Measurements from ENCODE around the gene SPEM1.

SPEM1 gene

DNA sequence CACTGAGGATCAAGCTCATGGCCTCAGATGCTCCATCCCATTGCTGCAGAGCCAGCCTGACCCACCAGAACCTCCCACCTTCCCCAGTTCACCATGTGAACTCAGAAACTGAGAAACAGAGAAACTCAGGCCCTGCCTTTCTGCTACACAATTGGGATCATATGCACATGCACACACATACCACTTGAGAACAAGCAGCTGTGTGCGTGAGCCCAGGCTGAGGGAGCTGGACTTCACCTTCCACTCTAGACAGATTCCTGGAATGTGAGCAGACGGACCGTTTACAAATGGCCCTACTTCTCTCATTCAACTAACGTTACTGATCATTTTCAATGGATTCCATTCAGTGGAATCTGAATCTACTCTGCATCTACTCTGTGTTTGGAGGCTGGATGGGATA is 3.6 kb downstream of the SPEM1 start:
- no peak for DNase-seq

DNA sequence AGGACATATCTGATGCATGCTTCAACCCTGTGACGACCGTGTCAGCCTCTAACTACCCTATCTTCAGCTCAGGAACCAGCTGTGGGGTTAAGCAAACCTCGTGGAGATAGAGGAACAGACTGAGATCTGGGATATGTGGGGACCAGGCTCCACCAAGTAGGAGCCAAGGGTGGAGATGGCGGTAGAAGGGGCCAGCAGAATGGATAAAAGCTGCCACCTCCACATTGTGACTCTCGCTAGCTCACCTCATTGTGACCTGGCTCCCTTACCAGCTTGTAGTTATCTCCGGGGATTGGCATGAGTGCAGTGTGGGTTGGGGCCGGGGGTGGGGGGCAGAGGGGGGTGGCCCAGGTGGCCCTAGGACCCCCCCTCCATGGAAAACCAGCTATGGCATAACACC is 5.2 kb downstream of the SPEM1 start, which contains the start of gene SPEM2:
TSS of gene SPEM2 (plus strand) at position 301 of the 400 bp plus-strand sequence. CDS start at position 374, 73 bp downstream.
- no peak for DNase-seq

DNA sequence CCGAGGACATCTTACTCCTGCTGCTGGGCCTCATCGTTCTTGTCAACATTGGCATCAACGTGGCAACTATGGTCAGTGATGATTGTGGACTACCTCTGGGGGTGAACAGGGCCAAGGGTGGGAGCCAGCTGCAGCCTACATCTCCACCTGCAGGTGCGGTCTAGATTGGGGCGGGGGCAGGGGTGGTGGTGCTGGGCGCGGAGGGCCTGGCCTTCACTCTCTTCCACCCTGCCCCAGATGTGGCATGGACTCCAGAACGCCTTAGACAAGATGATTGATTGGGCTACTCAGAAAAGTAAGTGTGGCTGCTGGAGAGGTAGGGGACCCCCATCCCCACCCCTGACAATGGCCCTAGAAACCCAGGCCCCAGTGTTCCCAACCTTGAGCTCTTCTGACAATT is 5.6 kb downstream of the SPEM1 start:
- DNase-seq, result no peak

GRCh38 chr17:7426203-7426863 is 6.2 kb downstream of the SPEM1 start:
- no peak for DNase-seq

GRCh38 chr17:7426896-7427489 is 6.9 kb downstream of the SPEM1 start:
- no peak for DNase-seq

- DNase-seq, result no peak
These were observed 7.4 kb downstream of the SPEM1 start for GRCh38 chr17:7427549-7427948.

DNA sequence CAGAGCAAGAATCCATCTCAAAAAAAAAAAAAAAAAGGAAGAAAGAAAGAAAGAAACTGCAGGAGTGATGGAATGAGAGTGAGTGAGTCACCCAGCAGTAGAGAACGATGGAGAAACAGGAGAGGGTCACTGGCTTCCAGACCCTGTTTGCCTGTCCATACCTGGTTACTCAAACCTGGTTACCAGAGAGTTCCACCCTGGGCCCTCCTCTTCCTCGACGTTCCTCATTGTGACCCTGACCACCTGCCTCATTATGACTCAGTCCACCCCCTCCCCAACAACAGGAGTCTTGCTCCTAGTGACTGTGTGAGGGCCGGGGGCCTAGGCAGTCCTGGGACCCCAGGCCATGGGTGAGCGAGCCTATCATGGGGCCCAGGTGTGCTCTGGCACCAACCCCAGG is 8.4 kb downstream of the SPEM1 start, which contains the start of gene SPEM3:
TSS of gene SPEM3 (plus strand) at position 301 of the 400 bp plus-strand sequence. CDS start at position 347, 46 bp downstream.
- DNase-seq, result no peak

DNA sequence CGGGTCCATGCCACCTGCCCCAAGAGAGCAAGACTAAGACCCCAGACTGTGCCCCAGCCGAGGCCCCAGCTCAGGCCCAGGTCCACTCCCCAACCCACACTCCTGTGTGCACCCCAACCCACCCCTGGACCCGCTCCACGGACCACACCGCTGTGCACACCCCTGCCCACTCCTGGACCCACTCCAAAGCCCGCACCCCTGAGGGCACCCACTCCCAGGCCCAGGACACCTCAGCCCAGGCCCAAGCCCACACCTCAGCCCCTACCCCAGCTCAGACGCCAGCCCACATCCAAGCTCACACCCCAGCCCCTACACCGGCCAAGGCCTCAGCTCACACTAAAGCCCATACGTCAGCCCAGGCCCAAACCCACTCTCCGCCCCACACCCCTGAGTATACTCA is 9.6 kb downstream of the SPEM1 start:
- DNase-seq, result no peak

GRCh38 chr17:7431231-7431630 is 11.1 kb downstream of the SPEM1 start:
- no peak for DNase-seq

- DNase-seq, result no peak
These were observed 12.2 kb downstream of the SPEM1 start for GRCh38 chr17:7432296-7432695.

GRCh38 chr17:7435676-7436555 is 15.8 kb downstream of the SPEM1 start:
- DNase-seq, result peak in 3 of 4 experiments; percentile 43 to 65 (median 54)

DNA sequence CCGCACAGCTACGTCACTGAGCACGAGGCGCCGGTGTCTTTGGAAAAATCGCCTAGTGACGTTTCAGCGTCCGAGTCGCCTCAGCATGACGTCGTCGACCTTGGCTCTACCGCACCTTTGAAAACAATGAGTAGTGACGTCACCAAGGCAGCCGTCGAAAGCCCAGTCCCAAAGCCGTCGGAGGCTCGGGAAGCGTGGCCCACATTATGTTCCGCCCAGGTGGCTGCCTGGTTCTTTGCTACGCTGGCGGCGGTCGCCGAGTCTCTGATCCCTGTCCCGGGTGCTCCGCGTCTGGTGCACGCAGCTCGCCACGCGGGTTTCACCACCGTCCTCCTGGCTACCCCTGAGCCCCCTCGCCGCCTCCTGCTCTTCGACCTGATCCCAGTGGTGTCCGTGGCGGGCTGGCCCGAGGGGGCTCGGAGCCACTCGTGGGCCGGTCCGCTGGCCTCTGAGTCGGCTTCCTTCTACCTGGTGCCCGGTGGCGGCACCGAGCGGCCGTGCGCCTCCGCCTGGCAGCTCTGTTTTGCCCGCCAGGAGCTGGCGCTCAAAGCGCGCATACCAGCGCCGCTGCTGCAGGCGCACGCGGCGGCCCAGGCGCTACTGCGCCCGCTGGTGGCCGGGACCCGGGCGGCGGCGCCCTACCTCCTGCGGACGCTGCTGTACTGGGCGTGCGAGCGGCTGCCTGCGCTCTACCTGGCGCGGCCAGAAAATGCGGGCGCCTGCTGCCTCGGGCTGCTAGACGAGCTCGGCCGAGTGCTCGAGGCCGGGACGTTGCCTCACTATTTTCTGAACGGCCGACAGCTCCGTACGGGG is 16.6 kb downstream of the SPEM1 start:
- peak; percentile 43 to 82 (median 58) for DNase-seq

DNA sequence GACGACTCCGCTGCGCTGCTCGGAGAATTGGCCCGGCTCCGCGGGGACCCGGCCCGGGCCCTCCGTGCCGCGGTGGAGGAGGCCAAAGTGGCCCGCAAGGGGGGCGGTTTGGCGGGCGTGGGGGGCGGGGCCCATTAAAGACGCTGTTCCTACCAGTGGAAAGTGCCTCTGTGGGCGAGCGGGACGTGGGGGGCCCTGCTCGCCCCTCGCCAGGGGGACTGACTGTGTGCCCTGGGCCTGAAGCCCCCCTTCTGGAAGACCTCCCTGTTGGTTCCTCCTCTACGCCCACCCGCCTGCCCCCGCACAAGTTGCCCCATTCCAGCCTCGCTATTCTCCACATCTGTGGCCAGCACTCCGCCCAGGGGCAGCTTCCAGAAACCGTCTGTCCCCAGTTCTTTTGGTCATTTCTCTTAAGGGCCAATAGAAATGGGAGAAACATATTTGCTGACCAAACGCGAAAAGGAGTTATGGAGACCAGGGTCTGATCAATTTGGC is 17.3 kb downstream of the SPEM1 start:
- peak in 1 of 4 experiments; percentile 43 for DNase-seq

- DNase-seq, result peak in 3 of 4 experiments; percentile 13 to 64 (median 20)
These were observed 18.0 kb downstream of the SPEM1 start for GRCh38 chr17:7437950-7438614.

GRCh38 chr17:7438656-7439460 is 18.7 kb downstream of the SPEM1 start:
- DNase-seq, result no peak

DNA sequence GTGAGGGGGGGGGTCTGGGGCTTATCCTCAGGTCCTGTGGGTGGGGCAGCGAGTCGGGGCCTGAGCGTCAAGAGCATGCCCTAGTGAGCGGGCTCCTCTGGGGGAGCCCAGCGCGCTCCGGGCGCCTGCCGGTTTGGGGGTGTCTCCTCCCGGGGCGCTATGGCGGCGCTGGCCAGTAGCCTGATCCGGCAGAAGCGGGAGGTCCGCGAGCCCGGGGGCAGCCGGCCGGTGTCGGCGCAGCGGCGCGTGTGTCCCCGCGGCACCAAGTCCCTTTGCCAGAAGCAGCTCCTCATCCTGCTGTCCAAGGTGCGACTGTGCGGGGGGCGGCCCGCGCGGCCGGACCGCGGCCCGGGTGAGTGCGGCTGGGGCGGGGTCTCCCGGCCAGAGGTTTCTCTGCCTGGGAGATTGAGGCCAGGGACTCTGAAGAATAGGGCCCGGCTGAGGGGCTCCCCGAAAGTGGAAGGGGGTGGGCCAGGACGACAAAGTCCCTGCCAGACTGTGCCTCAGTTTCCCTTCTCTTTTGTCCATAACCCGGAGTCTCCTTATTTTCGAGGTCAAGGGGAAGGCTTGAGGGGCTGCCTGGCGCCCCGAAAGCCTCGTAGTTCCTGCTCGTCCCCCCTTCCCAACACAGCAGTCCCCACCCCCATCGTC is 19.5 kb downstream of the SPEM1 start, which contains the start of gene FGF11:
TSS of gene FGF11 (plus strand) at position 51 of the 651 bp plus-strand sequence. CDS start at position 160, 109 bp downstream.
- DNase-seq, result no peak

DNA sequence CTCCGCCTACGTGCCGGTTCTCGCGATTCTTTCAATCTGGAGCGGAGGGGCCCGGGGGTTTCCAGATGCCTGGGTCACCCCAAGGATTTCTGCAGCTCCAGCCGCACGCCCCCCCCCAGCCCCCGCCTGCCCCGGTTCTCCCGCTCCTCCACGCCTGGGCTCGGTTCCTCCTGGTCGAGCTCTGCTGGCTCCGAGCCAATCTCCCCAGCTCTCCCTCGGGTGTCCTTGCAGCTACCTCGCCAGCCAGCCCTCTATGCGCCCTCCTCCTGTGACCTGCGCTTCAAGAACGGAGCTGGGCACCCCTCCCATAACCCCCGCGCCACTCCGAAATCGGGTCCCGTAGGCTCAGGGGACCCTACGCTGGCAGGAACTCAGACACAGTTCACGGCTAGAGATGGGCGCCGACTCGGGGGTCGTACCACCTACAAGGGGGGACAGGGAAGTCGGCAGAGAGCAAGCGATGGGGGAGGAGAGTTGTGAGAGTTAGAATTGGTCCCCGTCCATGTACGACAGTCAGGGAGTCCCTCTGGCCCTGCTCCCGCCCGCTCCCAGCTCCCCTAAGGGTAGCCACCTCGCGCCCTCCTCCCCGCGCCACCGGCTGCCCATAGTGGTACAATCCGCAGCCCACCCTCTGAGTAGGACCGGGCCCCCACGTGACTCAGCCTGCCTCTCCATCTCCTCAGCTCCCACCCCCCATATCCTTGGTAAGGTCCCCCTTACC is 20.1 kb downstream of the SPEM1 start:
- no peak for DNase-seq

DNA sequence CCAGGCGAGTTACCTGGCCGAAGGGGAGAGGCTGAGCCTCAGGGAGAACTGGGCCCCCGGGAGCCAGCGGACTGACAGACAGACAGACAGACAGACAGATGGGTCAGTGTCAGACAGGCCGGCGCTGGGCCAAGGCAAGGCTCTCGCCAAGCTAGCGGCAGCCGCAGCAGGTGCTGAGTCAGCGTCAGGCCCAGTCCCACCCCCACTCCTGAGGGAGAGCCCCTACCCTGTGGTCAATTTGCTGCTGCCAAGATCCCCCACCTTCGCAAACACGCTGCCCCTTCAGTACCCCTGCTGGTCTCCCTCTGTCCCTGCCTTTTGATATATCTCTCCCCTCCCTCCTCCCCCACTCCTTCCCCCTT is 20.7 kb downstream of the SPEM1 start:
- no peak for DNase-seq

- DNase-seq, result no peak
These were observed 21.1 kb downstream of the SPEM1 start for GRCh38 chr17:7441266-7441665.

DNA sequence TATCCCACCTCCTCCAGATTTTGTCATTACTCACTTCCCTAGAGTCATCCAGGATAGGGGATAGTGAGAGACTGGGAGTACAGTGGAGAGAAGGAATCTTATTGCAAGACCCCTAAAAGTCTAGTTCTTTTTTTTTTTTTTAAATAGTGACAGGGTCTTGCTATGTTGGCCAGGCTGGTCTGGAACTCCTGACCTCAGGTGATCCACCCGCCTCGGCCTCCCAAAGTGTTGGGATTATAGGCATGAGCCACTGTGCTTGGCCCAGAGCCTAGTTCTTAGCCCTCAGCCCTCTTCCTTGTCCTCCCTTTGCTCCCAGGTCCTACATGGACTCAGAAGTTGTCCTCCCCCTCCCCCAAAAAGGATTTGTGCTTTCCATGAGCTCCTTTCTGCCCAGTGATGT is 22.0 kb downstream of the SPEM1 start:
- DNase-seq, result no peak

Measured in activated naive CD4-positive, alpha-beta T cell (primary cell).